NT2/D1 (cell line): ENCODE measurements around the gene ITGB5.
A peak's percentile ranks its signal among the peaks of the same experiment; 100 is the strongest.

Experiments
- DNase-seq: peaks from one replicate; pipeline ENCODE4 v3.0.0-alpha.2; 2011; ENCODE audit warnings: low read depth, low spot score
- H3K27me3 ChIP-seq: 2 replicates; pipeline ENCODE4 v1.6.0; 2011; ENCODE audit warnings: mild to moderate bottlenecking; ENCODE audit not compliant: insufficient read length, insufficient read depth
- H3K36me3 ChIP-seq: 2 replicates; pipeline ENCODE4 v1.6.1; 2011; ENCODE audit warnings: mild to moderate bottlenecking, low read length, mixed read lengths; ENCODE audit not compliant: insufficient read depth, insufficient read length
- H3K4me1 ChIP-seq: 2 replicates; pipeline ENCODE4 v1.5.1; 2011; ENCODE audit not compliant: insufficient read depth, insufficient read length
- H3K4me3 ChIP-seq: 2 replicates; pipeline ENCODE4 v1.5.1; 2011; ENCODE audit warnings: low read depth; ENCODE audit not compliant: insufficient read length
- H3K9ac ChIP-seq: 2 replicates; pipeline ENCODE4 v1.6.0; 2011; ENCODE audit warnings: low read depth; ENCODE audit not compliant: insufficient read length
- H3K9me3 ChIP-seq: 2 replicates; pipeline ENCODE4 v1.5.1; 2011; ENCODE audit warnings: mild to moderate bottlenecking, low read length; ENCODE audit not compliant: insufficient read depth
- SUZ12 ChIP-seq: IDR thresholded peaks from 2 replicates; pipeline ENCODE4 v1.6.1; 2011; ENCODE audit not compliant: insufficient read length, insufficient read depth; ENCODE audit errors: extremely low read depth
- YY1 ChIP-seq: IDR thresholded peaks from 2 replicates; pipeline ENCODE4 v1.6.1; 2011; ENCODE audit not compliant: insufficient read length, insufficient read depth
- ZNF274 ChIP-seq: IDR thresholded peaks from 2 replicates; pipeline ENCODE4 v1.6.1; 2011; ENCODE audit warnings: mild to moderate bottlenecking, low read depth, low read length

ITGB5 gene

DNA sequence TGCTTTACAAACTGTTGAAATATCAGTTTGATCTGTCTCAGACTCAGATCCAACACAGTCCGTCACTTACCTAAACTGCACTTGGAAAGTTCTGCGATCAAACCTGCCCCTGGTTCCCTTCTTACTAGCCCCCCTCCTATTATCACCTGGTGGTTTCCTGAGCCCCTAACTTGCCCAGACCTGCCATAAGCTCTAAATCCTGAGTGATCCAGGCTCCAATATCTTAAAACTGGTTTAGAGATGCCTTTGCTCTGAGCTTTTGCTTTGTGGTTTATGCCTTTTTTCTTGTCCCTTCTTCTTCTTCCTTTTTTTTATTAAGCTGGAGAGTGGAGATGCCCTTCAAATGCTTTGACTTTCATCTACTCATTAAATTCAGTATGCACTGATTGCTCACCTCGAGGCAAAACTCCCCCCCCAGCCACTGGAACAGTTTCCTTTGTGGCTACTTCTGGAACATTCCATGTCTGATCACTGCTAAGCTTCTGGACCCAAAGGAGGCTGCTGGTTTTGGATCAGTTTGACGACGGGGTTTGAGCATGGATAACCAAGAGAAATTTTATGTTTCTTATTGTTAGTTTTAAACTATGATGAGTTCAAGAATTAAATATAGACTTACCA is 3.5 kb upstream of the ITGB5 start:
- TF ChIP-seq ZNF274 (no peak), SUZ12 (no peak)
- Histone ChIP-seq H3K36me3 (no peaks in the 10 kb centered on the region), H3K9ac (no peak overlapping the region), H3K9me3 (no peaks in the 10 kb centered on the region), H3K4me1 (peaks cover 4% of the 10 kb centered on the region), H3K4me3 (no peak overlapping the region), H3K27me3 (no peaks in the 10 kb centered on the region)
- DNase-seq, result no peak

DNA sequence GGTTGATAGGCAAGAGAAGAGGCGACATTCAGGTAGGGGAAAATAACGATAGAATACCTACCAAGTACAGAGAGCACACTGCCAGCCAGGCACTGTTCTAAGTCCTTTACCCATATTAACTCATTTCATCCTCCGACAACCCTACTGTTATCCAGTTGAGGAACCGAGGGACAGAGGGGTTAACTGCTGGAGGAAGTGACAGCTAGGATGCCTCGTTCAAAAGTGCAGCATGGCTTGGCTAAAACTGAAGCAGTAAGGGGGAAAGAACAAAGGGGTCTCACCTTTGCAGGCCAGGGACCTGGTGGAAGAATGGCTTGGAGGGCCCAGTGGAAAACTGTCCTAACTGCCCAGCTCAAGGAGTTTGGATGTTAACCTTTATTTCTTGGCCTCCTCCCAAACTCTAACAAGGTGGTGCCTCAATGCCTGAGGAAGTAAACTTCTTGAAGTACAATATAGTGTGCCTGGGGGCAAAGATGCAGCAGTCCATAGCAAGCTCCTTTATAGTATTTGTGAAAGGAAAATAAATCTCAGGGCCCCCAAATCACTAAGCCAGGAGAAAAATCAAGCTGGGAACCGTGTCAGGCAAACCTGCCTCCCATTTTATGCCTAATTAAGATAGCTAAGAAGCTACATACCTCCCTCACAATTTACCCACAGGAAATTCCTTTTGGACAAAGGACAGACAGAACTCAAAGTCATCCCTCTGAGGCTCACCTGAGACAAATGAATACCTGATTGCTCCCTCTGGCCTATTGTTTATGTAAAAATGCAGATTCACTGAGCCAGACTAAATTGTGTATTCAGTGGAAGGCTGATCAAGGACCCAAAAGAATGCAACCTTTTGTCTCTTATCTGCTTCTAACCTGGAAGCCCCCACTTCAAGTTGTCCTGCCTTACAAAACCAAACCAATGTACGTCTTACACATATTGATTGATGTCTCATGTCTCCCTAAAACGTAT is 1.6 kb upstream of the ITGB5 start:
- peak overlapping the region; percentile 12 for H3K9ac ChIP-seq
- H3K4me3 ChIP-seq, result no peak overlapping the region
- H3K27me3 ChIP-seq, result no peaks in the 10 kb centered on the region
- H3K9me3 ChIP-seq, result no peaks in the 10 kb centered on the region
- TF ChIP-seq YY1 (no peak), ZNF274 (no peak), SUZ12 (no peak)
- peaks cover 4% of the 10 kb centered on the region for H3K4me1 ChIP-seq
- DNase-seq, result no peak
- peaks cover 6% of the 10 kb centered on the region for H3K36me3 ChIP-seq

DNA sequence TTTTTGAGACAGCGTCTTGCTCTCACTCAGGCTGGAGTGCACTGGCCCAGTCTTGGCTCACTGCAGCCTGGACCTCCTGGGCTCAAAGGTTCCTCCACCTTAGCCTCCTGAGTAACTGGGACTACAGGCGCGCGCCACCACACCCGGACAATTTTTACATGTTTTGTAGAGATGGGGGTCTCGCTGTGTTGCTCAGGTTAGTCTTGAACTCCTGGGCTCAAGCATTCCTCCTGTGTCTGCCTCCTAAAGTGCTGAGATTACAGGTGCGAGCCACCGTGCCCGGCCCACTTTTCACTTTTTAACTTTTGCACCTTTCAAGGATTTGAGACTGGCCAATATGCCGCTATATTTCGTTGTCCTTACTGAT is 750 bp upstream of the ITGB5 start:
- Histone ChIP-seq H3K4me3 (peak overlapping the region; percentile 71), H3K4me1 (peaks cover 4% of the 10 kb centered on the region), H3K27me3 (no peaks in the 10 kb centered on the region), H3K9ac (peak overlapping the region; percentile 84), H3K9me3 (no peaks in the 10 kb centered on the region), H3K36me3 (peaks cover 6% of the 10 kb centered on the region)
- no peak for DNase-seq
- no peak for TF ChIP-seq SUZ12
- no peak for TF ChIP-seq YY1
- no peak for TF ChIP-seq ZNF274

DNA sequence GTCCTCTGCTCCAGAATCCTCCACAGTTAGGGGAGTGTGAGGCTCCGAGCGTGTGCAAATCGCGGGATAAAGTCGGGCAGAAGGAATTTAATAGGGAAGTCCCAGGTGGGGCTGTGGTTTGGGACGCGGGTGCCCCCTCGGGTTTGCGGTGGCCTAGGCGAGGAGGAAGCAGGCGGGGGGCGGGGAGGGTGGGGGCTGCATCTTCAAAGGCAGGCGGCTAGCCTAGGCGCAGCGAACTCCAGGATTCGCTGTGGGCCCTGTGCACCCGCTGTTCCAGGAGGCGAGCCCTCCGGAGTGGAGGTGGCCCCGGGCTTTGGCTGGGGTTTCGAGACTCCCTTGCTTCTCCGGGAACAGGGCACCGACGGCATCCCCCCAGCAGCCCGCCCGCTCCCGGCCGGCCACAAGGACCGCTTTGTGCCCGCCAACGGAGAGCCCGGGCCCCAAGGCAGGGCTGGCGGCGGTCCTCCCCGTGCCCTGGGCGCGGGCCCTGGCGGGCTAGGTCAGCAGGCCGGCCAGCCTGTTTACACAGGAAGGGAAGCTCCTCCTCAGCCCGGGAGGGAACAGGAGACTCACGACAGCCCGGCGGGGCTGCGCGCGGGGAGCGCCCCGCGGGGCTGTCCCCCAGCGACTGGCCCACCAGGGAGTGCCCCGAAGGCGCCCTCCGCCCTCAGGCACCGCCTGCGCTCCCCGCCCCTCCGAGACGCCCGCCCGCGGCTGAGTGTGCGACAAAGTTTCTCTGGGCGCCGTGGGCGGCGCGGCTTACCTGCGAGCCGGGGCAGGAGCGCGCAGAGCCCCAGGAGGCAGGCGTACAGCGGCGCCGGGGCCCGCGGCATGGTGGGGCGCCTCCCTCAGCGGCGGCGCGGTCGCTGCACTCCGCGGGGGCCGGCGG is 753 bp downstream of the ITGB5 start:
- H3K27me3 ChIP-seq, result no peaks in the 10 kb centered on the region
- peak overlapping the region; percentile 71 for H3K4me3 ChIP-seq
- H3K4me1 ChIP-seq, result peaks cover 4% of the 10 kb centered on the region
- peaks cover 6% of the 10 kb centered on the region for H3K36me3 ChIP-seq
- TF ChIP-seq SUZ12 (no peak), YY1 (no peak), ZNF274 (no peak)
- H3K9ac ChIP-seq, result peak overlapping the region; percentile 93
- no peaks in the 10 kb centered on the region for H3K9me3 ChIP-seq
- no peak for DNase-seq

DNA sequence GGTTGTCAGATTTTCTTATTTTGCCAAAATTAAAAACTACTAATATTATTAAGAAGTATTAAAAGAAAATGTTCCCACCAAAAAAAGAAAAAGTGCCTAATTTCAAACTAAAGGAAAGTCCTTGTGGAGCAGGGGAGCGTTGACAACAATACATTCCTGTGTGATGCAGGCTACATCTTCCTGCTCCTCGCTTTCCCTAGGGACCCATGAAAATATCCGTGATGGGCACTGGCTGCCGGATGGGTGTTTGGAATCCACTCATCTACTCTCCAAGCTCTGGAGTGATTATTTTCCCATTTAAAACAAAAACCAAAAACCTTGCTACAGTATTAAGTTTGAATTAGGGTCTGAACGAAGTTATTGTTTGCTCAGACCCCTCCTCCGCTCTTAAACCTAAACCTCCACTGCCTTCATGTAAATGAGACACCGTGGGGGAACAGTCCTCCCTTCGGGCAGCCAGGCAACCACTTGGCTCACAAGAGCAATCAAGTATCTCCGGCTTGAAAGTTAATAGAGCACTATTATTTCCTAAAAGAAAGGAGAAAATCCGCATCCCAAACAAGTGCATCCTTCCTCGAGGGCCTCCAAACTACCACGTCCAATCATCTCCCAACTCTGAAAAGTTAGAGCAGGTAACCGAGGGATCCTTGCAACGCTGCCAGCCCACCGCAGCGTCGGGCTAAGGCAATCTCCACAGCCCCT is 1.5 kb downstream of the ITGB5 start:
- TF ChIP-seq YY1, result no peak
- no peak for TF ChIP-seq ZNF274
- no peak for TF ChIP-seq SUZ12
- no peak for DNase-seq
- peak overlapping the region; percentile 71 for H3K4me3 ChIP-seq
- no peaks in the 10 kb centered on the region for H3K9me3 ChIP-seq
- H3K9ac ChIP-seq, result peak overlapping the region; percentile 93
- peaks cover 6% of the 10 kb centered on the region for H3K36me3 ChIP-seq
- H3K27me3 ChIP-seq, result no peaks in the 10 kb centered on the region
- peaks cover 4% of the 10 kb centered on the region for H3K4me1 ChIP-seq

DNA sequence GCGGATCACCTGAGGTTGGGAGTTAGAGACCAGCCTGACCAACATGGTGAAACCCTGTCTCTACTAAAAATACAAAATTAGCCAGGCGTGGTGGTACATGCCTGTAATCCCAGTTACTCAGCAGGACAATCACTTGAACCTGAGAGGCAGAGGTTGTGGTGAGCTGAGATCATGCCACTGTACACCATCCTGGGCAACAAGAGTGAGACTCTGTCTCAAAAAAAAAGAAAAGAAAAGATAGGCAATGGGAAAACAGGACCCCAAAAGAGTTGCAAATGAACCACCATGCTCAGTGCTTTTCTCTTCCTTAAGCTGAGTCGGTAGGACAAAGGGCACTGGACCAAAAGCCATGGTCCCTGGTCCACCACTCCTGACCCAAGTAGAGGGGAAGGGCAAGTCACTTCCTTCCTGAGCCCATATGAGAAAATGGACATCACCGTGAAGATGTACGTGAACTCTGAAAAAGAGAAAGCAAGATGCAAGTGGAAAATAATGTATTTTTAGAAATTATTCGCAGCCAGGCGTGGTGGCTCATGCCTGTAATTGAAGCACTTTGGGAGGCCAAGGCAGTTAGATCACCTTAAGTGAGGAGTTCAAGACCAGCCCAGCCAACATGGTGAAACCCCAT is 2.6 kb downstream of the ITGB5 start:
- no peak overlapping the region for H3K4me3 ChIP-seq

More for the DNA sequence above, 2.6 kb downstream of the ITGB5 start:
- DNase-seq, result no peak
- no peak overlapping the region for H3K9ac ChIP-seq
- H3K4me1 ChIP-seq, result peaks cover 4% of the 10 kb centered on the region
- peaks cover 6% of the 10 kb centered on the region for H3K36me3 ChIP-seq
- no peaks in the 10 kb centered on the region for H3K27me3 ChIP-seq
- no peak for TF ChIP-seq YY1
- no peak for TF ChIP-seq SUZ12
- TF ChIP-seq ZNF274, result no peak
- no peaks in the 10 kb centered on the region for H3K9me3 ChIP-seq
